Jurkat, Clone E6-1 (cell line): Measurements from ENCODE around the gene POLR2F. TPM values are rescaled to one million over a fixed set of nuclear protein-coding genes. Genes with fewer than 3 reads are reported as not detected.

Experiments used
- DNase-seq: peaks from one replicate; pipeline ENCODE4 v3.0.0-alpha.2; 2011; ENCODE audit warnings: low read depth, low spot score
- H3K4me3 ChIP-seq: 2 replicates; pipeline ENCODE4 v1.5.1; 2011; ENCODE audit warnings: mild to moderate bottlenecking, low read length, control low read depth, moderate library complexity
- polyA plus RNA-seq: library from polyadenylated mRNA; unstranded; fragments of >200 nt; gene quantifications from one replicate; pipeline ENCODE4 v1.2.1, GENCODE V29; 2012; ENCODE audit warnings: missing spikeins; ENCODE audit not compliant: insufficient read length, insufficient read depth

The POLR2F gene
- 271 TPM for polyA plus RNA-seq

DNA sequence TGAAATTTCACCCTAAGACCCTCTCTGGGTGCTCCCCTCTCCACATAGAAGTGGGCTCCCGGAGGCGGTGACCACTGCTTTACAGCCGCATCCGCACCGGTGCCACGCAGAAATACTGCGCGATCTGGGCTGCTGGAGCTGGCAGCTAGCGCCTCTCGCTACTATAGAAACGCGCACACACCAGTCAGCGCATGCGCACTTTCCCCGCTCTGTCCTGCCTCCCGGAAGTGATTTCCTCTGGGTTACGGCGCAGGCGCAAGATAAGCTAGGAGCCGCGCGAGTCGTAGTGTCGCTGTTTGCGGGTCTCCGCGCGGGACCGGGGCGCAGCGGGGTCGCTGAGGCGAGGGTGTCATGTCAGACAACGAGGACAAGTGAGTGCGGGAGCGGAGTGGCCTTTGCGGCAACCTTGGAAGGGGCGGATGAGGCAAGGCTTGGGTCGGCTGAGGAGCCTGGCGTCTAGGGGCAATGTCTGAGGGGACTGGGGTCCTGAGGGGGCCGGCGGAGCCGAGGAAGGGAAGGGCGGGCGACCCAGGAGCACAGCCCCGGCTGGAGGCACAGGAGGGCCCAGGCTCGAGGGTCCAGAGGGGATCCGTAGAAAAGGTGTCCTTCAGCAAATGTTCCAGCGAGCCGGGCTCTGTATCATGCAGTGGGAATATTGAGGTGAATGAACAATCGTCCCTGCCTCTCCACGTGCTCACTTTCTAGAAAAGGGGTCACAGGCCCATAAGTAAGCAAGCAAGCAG lies at the start of gene POLR2F, which contains the start of gene C22orf23:
Gene POLR2F (plus strand): TSS at position 263 of the 743 bp plus-strand sequence. CDS start 89 bp downstream, at position 352.
Gene C22orf23 (minus strand): TSS at position 165 of the 743 bp plus-strand sequence. CDS start 452 bp downstream, outside the sequence.
- H3K4me3 ChIP-seq: peak within 1 kb of the TSS; percentile 96
- peak; percentile 92 for DNase-seq

- no peak overlapping the region; the same call in 1 of the 2 replicates for H3K4me3 ChIP-seq
- no peak for DNase-seq
Observed at GRCh38 chr22:37904572-37905533, 48.6 kb upstream of the POLR2F start.

DNA sequence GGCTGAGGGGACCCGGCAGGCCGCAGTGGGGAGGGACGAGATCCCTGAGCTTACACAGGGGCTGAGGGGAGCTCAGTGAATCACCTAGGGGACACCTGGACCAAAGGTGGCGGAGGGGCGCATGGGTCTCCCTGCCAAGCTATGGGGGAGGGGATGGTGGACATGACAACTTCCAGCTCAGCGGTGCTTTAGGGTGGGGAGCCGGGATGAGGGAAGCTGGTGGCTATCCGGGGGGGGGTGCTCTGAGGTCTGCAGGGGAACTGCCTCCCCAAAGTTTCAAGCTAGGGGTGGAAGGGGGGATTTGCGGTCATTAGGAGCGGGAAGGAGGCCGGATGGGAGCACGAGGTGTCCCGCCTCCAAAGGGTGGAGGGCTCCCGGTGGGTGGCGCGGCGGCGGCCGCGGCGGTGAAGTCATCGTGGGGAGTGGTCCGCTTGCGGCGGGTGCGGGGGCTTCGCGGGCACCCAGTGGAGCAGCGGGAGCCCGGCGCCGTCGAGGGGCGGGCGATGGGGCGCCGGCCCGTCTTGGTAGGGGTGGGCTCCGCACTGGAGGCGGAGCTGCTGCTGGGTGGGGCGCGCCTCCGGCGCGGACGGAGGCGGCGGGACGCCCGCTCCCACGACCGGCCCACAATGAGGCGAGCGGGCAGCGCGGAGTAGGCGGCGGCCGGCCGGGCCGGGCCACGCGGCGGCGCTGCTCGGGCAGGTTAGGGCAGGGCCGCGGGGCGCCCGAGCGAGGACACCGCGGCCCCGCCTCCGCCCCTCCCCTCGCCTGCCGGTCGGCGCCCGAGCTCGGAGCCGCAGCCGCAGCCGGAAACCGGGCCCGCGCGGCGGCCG lies 47.8 kb upstream of the POLR2F start, which contains the start of gene MICALL1:
Gene MICALL1 (plus strand): TSS at position 764 of the 830 bp plus-strand sequence. CDS start 126 bp downstream, outside the sequence.
- peak within 1 kb of the TSS; percentile 51 for H3K4me3 ChIP-seq
- DNase-seq: no peak

GRCh38 chr22:37906364-37907008 lies 47.0 kb upstream of the POLR2F start:
- no peak for DNase-seq
- peak overlapping the region; percentile 49 for H3K4me3 ChIP-seq

DNA sequence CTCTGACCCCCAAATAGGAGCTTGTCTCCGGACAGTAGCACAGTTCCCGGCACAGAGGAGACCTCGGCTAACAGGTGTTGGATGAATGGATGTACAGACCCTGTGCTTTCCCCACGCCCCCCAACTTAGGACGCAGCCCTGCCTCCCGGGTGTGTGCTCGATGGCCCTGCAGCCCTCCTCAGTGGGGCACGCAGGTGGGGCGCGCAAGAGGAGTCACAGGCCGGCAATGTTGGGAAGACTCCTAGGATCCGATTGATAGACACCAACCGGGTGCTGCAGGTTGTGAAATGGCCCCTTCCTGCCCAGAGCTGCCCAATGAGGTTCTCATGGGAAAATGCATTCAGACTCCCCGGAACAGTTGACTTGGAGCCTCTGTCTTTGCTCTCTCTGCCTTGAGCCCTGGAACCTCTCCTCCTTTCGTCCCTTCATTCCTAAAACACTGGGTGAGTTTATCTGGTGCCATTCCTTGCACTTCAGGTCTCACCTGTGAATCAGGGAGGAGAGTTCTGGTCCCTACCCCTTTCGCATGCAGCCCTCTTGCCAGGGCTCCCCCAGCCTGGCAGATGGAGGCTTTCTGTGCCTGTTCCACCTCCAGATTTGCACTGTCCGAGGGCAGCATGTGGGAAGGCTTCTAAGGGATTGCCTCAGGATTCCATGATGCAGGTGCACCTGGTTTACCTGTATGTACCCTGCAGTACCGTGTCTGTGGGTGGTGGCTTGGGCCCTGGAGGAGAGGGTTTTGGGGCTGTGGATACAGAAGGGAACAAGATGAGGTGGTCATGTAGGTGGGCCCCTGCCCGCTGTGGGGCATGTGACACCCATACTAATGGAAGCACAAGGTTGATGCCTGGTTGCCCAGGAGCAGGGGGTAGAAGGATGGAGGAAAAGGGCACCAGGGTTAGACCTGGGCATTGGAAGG lies 46.2 kb upstream of the POLR2F start:
- peak overlapping the region; percentile 49 for H3K4me3 ChIP-seq
- no peak for DNase-seq

GRCh38 chr22:37909766-37910165 lies 43.7 kb upstream of the POLR2F start:
- DNase-seq: no peak
- H3K4me3 ChIP-seq: no peak overlapping the region

DNA sequence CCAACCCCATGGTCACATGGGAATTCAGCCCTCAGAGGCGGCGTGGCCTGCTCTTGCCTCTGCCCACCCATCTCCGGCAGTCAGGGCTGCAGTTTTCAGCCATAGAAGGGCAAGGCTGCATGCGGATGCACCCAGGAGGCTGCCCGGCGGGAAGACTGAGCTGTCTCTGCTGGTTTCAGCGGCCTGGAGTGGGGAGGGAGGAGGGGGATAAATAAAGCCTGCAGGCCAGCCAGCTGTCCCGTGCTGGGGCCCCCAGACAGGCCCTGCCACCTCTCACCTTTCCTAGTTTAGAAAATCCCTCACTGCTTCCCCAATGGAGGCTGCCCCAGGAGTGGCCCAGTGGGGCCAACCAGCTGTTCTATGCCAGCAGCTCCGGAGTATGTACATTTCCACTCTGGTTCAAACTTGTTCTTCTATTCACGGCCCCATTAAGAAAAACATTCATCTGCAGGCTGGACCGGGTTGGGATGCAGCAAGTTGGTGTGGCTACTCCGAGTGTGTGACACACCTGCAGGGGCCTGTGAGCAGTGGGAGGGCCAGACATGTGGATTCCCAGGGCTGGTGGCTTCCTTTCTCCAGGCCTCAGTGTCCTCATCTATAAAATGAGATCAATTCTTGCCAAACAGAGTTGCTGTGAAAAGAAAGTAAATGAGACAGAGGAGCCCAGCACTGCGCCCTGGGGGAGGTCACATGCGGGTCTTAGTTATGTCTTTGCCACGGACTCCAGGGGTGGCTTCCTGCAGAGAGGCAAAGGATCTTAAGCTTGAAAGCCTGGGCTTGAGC lies 42.4 kb upstream of the POLR2F start:
- DNase-seq: no peak
- H3K4me3 ChIP-seq: no peak overlapping the region

- H3K4me3 ChIP-seq: no peak overlapping the region
- no peak for DNase-seq
Observed at GRCh38 chr22:37911697-37912096, 41.8 kb upstream of the POLR2F start.

GRCh38 chr22:37912171-37912570 lies 41.3 kb upstream of the POLR2F start:
- no peak overlapping the region for H3K4me3 ChIP-seq
- DNase-seq: no peak

GRCh38 chr22:37913233-37913721 lies 40.2 kb upstream of the POLR2F start:
- no peak overlapping the region for H3K4me3 ChIP-seq
- DNase-seq: no peak

- H3K4me3 ChIP-seq: no peak overlapping the region
- DNase-seq: no peak
Observed at GRCh38 chr22:37916311-37916710, 37.2 kb upstream of the POLR2F start.

GRCh38 chr22:37917874-37918548 lies 35.5 kb upstream of the POLR2F start:
- DNase-seq: no peak
- no peak overlapping the region for H3K4me3 ChIP-seq

- H3K4me3 ChIP-seq: no peak overlapping the region
- DNase-seq: no peak
Observed at GRCh38 chr22:37918580-37919270, 34.8 kb upstream of the POLR2F start.

- H3K4me3 ChIP-seq: no peak overlapping the region
- DNase-seq: no peak
Observed at GRCh38 chr22:37920126-37920525, 33.4 kb upstream of the POLR2F start.

DNA sequence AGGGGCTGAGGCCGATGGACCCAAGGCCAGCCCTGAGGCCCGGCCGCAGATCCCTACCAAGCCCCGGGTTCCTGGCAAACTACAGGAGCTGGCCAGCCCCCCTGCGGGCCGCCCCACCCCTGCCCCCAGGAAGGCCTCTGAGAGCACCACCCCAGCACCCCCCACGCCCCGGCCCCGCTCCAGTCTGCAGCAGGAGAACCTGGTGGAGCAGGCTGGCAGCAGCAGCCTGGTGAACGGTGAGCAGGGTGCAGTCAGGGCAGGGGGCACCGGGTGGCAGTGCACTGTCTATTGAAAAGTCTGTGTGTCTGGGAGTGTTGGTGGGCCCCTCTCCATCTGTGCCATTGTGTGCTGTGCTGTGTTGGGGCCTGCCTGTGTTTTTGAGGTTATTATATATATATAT lies 31.3 kb upstream of the POLR2F start:
- no peak for DNase-seq
- H3K4me3 ChIP-seq: no peak overlapping the region
